ENCODE measurements around the gene SUPT5H. TPM values are rescaled to one million over a fixed set of nuclear protein-coding genes. Genes with fewer than 3 reads are reported as not detected.
A peak's percentile ranks its signal among the peaks of the same experiment; 100 is the strongest.

Gene SUPT5H
- total RNA-seq, 1 donor from 2014 or later = 48.5 TPM

- H4K20me1 ChIP-seq (ENCODE audit: low read depth) = peaks cover 9% of the 10 kb centered on the region
- Mint-ChIP-seq H3K4me3 (peak overlapping the region; percentile 0), H3K27ac (no peak overlapping the region), H3K36me3 (peaks cover 7% of the 10 kb centered on the region), H3K27me3 (ENCODE audit: insufficient read depth, low read depth) (peaks cover 10% of the 10 kb centered on the region), H3K4me1 (peaks cover 27% of the 10 kb centered on the region), H3K9me3 (no peaks in the 10 kb centered on the region)
- peaks cover 55% of the 10 kb centered on the region for H3F3A ChIP-seq (ENCODE audit: low read depth)
- no peaks in the 10 kb centered on the region for H3K27me3 ChIP-seq
- TF ChIP-seq, protein P1, sequence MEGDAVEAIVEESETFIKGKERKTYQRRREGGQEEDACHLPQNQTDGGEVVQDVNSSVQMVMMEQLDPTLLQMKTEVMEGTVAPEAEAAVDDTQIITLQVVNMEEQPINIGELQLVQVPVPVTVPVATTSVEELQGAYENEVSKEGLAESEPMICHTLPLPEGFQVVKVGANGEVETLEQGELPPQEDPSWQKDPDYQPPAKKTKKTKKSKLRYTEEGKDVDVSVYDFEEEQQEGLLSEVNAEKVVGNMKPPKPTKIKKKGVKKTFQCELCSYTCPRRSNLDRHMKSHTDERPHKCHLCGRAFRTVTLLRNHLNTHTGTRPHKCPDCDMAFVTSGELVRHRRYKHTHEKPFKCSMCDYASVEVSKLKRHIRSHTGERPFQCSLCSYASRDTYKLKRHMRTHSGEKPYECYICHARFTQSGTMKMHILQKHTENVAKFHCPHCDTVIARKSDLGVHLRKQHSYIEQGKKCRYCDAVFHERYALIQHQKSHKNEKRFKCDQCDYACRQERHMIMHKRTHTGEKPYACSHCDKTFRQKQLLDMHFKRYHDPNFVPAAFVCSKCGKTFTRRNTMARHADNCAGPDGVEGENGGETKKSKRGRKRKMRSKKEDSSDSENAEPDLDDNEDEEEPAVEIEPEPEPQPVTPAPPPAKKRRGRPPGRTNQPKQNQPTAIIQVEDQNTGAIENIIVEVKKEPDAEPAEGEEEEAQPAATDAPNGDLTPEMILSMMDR (IDR thresholded peaks at IDR 0.05) = no peak
- TF ChIP-seq EZH2 (IDR thresholded peaks at IDR 0.05) = no peak
- TF ChIP-seq EZH2phosphoT487 (IDR thresholded peaks at IDR 0.05) = no peak
- no peak for DNase-seq (ENCODE audit: low spot score)
- H3K9me3 ChIP-seq (ENCODE audit: low read depth) = no peaks in the 10 kb centered on the region
- no peak overlapping the region for H3K9ac ChIP-seq
- no peaks in the 10 kb centered on the region for H3K79me2 ChIP-seq (ENCODE audit: low read depth)
- no peak overlapping the region for H3K4me2 ChIP-seq
- peaks cover 10% of the 10 kb centered on the region for H3K4me1 ChIP-seq
- H3K27ac ChIP-seq = no peak overlapping the region
- no peaks in the 10 kb centered on the region for H3K36me3 ChIP-seq
- H2AFZ ChIP-seq (replicated peaks) = no peak overlapping the region
- H3K4me3 ChIP-seq = no peak overlapping the region
Measured at GRCh38 chr19:39399668-39400050, 45.7 kb upstream of the SUPT5H start.

GRCh38 chr19:39400061-39400460, 45.3 kb upstream of the SUPT5H start:
- H3K27me3 Mint-ChIP-seq (ENCODE audit: insufficient read depth, low read depth) = peaks cover 10% of the 10 kb centered on the region
- no peak overlapping the region for H3K4me3 Mint-ChIP-seq
- Histone ChIP-seq H3K4me1 (peaks cover 10% of the 10 kb centered on the region), H3K4me3 (no peak overlapping the region), H3K79me2 (ENCODE audit: low read depth) (no peaks in the 10 kb centered on the region), H3K36me3 (no peaks in the 10 kb centered on the region), H2AFZ (replicated peaks) (no peak overlapping the region), H3K9me3 (ENCODE audit: low read depth) (no peaks in the 10 kb centered on the region), H3K27me3 (no peaks in the 10 kb centered on the region), H3F3A (ENCODE audit: low read depth) (peaks cover 58% of the 10 kb centered on the region), H3K9ac (no peak overlapping the region), H3K4me2 (no peak overlapping the region), H3K27ac (no peak overlapping the region), H4K20me1 (ENCODE audit: low read depth) (peaks cover 9% of the 10 kb centered on the region)
- TF ChIP-seq, protein P1 (IDR thresholded peaks at IDR 0.05) = no peak
- TF ChIP-seq EZH2 (IDR thresholded peaks at IDR 0.05) (no peak), EZH2phosphoT487 (IDR thresholded peaks at IDR 0.05) (no peak)
- no peak for DNase-seq (ENCODE audit: low spot score)
- H3K27ac Mint-ChIP-seq = no peak overlapping the region
- peaks cover 5% of the 10 kb centered on the region for H3K36me3 Mint-ChIP-seq
- H3K4me1 Mint-ChIP-seq = peaks cover 31% of the 10 kb centered on the region
- H3K9me3 Mint-ChIP-seq = no peaks in the 10 kb centered on the region

DNA sequence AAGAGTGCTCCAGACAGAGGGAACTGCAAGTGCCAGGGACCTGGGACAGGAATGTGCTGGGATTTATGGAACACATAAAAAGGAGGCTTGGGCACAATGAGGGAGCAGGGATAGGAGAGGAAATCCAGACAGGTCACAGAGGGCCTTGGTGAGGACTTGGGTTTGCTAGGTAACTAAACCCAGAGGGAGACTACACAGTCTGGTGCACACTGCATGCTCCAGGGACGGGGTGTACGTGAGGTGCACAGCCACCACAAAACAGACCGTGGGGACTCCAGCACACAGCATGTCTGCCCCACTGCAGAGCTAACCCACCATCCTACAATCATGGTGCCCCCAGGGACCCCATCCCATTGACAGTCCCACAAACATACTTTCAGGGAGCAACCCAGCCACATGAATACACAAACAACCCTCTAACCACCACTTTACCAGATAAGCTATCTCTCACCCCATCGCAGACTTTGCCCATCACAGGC, 44.3 kb upstream of the SUPT5H start:
- no peak overlapping the region for H3K27ac Mint-ChIP-seq
- Histone ChIP-seq H3K9me3 (ENCODE audit: low read depth) (no peaks in the 10 kb centered on the region), H2AFZ (replicated peaks) (no peak overlapping the region), H3K27ac (no peak overlapping the region), H3K27me3 (peaks cover 8% of the 10 kb centered on the region), H3K4me1 (peaks cover 13% of the 10 kb centered on the region), H3F3A (ENCODE audit: low read depth) (peaks cover 68% of the 10 kb centered on the region), H3K4me3 (no peak overlapping the region), H3K36me3 (no peaks in the 10 kb centered on the region), H3K9ac (no peak overlapping the region), H3K4me2 (no peak overlapping the region), H4K20me1 (ENCODE audit: low read depth) (peaks cover 9% of the 10 kb centered on the region), H3K79me2 (ENCODE audit: low read depth) (no peaks in the 10 kb centered on the region)
- H3K27me3 Mint-ChIP-seq (ENCODE audit: insufficient read depth, low read depth) = peaks cover 10% of the 10 kb centered on the region
- TF ChIP-seq EZH2phosphoT487 (IDR thresholded peaks at IDR 0.05) (no peak), EZH2 (IDR thresholded peaks at IDR 0.05) (no peak)
- TF ChIP-seq, protein P1 (IDR thresholded peaks at IDR 0.05) = no peak
- no peaks in the 10 kb centered on the region for H3K9me3 Mint-ChIP-seq
- no peak for DNase-seq (ENCODE audit: low spot score)
- peaks cover 2% of the 10 kb centered on the region for H3K36me3 Mint-ChIP-seq
- peak overlapping the region; percentile 21 for H3K4me3 Mint-ChIP-seq
- H3K4me1 Mint-ChIP-seq = peaks cover 36% of the 10 kb centered on the region

Measured in neural progenitor cell (in vitro differentiated cells).